ENCODE data around the gene SYNPR.

- TF ChIP-seq IRF2 (CRISPR knock-in tag; IDR thresholded peaks at IDR 0.05; ENCODE audit: borderline replicate concordance, low read depth) (no peak), ZBTB43 (CRISPR knock-in tag; IDR thresholded peaks at IDR 0.05) (no peak), MXD4 (CRISPR knock-in tag; IDR thresholded peaks at IDR 0.05; ENCODE audit: borderline replicate concordance) (no peak), ZNF121 (CRISPR knock-in tag; IDR thresholded peaks at IDR 0.05) (no peak), NR3C1 (CRISPR knock-in tag; conservative IDR thresholded peaks at IDR 0.05; ENCODE audit: low read depth) (no peak), JUN (CRISPR knock-in tag; IDR thresholded peaks at IDR 0.05) (no peak), GRHL2 (CRISPR knock-in tag; IDR thresholded peaks at IDR 0.05; ENCODE audit: insufficient replicate concordance, severe bottlenecking) (no peak), SP1 (CRISPR knock-in tag; conservative IDR thresholded peaks at IDR 0.05) (no peak), RORB (CRISPR knock-in tag; IDR thresholded peaks at IDR 0.05) (no peak), CREB1 (CRISPR knock-in tag; IDR thresholded peaks at IDR 0.05) (no peak)
- TF ChIP-seq, protein P1, sequence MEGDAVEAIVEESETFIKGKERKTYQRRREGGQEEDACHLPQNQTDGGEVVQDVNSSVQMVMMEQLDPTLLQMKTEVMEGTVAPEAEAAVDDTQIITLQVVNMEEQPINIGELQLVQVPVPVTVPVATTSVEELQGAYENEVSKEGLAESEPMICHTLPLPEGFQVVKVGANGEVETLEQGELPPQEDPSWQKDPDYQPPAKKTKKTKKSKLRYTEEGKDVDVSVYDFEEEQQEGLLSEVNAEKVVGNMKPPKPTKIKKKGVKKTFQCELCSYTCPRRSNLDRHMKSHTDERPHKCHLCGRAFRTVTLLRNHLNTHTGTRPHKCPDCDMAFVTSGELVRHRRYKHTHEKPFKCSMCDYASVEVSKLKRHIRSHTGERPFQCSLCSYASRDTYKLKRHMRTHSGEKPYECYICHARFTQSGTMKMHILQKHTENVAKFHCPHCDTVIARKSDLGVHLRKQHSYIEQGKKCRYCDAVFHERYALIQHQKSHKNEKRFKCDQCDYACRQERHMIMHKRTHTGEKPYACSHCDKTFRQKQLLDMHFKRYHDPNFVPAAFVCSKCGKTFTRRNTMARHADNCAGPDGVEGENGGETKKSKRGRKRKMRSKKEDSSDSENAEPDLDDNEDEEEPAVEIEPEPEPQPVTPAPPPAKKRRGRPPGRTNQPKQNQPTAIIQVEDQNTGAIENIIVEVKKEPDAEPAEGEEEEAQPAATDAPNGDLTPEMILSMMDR (IDR thresholded peaks at IDR 0.05): no peak
Measured at GRCh38 chr3:63364495-63364894, 86.4 kb downstream of the SYNPR start.

Measured in WTC11 (cell line).